Measurements from ENCODE around the gene BAD. TPM values are rescaled to one million over a fixed set of nuclear protein-coding genes. Genes with fewer than 3 reads are reported as not detected.

The BAD gene
- total RNA-seq, 1 experiment from 2014 or later: 368 TPM

DNA sequence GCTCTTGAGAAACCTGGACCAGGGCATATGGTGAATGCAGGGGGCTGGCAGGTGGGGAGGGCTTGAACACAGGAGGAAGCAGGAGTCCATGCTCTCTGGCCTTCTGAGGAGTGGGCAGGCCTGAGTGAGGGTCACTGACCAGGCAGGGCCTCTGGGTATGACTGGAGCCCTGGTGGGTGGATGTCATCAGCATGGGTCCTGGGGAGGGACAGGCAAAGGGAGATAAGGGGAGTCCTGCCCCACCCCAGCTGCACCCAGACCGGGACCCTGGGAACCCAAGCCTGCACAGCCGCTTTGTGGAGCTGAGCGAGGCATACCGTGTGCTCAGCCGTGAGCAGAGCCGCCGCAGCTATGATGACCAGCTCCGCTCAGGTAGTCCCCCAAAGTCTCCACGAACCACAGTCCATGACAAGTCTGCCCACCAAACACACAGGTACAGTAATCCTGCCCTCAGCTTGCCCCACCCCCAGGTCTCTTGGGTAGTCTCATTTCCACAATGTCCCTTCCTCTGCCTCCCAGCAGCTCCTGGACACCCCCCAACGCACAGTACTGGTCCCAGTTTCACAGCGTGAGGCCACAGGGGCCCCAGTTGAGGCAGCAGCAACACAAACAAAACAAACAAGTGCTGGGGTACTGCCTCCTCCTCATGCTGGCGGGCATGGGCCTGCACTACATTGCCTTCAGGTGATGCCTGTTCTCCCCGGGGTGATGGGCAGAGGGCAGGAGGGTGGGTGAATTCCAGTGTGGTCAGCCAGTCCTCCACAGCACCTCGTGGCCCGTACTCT lies 52.1 kb downstream of the BAD start:
- H3K27ac ChIP-seq (ENCODE audit: low read length): no peak overlapping the region
- H3K9me2 ChIP-seq (replicated peaks; ENCODE audit: low read length): no peaks in the 10 kb centered on the region
- no peak for DNase-seq
- TF ChIP-seq EZH2phosphoT487 (IDR thresholded peaks at IDR 0.05; ENCODE audit: borderline replicate concordance, low read length) (no peak), EZH2 (IDR thresholded peaks at IDR 0.05; ENCODE audit: low read length, unreplicated experiment) (no peak)
- TF ChIP-seq, protein P1, sequence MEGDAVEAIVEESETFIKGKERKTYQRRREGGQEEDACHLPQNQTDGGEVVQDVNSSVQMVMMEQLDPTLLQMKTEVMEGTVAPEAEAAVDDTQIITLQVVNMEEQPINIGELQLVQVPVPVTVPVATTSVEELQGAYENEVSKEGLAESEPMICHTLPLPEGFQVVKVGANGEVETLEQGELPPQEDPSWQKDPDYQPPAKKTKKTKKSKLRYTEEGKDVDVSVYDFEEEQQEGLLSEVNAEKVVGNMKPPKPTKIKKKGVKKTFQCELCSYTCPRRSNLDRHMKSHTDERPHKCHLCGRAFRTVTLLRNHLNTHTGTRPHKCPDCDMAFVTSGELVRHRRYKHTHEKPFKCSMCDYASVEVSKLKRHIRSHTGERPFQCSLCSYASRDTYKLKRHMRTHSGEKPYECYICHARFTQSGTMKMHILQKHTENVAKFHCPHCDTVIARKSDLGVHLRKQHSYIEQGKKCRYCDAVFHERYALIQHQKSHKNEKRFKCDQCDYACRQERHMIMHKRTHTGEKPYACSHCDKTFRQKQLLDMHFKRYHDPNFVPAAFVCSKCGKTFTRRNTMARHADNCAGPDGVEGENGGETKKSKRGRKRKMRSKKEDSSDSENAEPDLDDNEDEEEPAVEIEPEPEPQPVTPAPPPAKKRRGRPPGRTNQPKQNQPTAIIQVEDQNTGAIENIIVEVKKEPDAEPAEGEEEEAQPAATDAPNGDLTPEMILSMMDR (conservative IDR thresholded peaks at IDR 0.05; ENCODE audit: low read depth, low read length): no peak
- H3K4me1 ChIP-seq (ENCODE audit: insufficient read depth, low read length): peaks cover 38% of the 10 kb centered on the region
- no peak overlapping the region for H3K9ac ChIP-seq (ENCODE audit: low read length)
- peaks cover 15% of the 10 kb centered on the region for H3K79me2 ChIP-seq (ENCODE audit: low read length)
- no peak for ATAC-seq
- no peaks in the 10 kb centered on the region for H3K36me3 ChIP-seq (ENCODE audit: low read depth, low read length)
- H3K9me3 ChIP-seq (ENCODE audit: low read length): no peaks in the 10 kb centered on the region
- no peak overlapping the region for H3K4me2 ChIP-seq (ENCODE audit: low read length)
- H3K27me3 ChIP-seq (ENCODE audit: low read length): no peaks in the 10 kb centered on the region
- no TSS peak for BruUV-seq (replicated peaks)
- ChIA-PET POLR2A (ENCODE audit: unreplicated experiment) (no interaction called here), CTCF (interaction anchor here (0.7 kb wide), 1 partner anchor 85 kb away, joined by 4 read pairs; the partner anchor contains the start of gene PRDX5)
- H3K4me3 ChIP-seq (ENCODE audit: low read length): no peak overlapping the region
- H4K20me1 ChIP-seq (ENCODE audit: low read length): no peaks in the 10 kb centered on the region
- no peaks in the 10 kb centered on the region for H3F3A ChIP-seq (ENCODE audit: low read length, unreplicated experiment)
- intact Hi-C loops (cut with micrococcal nuclease): loop anchor here (5.0 kb wide), 1 partner anchor 45 kb away; the partner anchor contains the start of gene STIP1
- no peak overlapping the region for H2AFZ ChIP-seq (ENCODE audit: low read length)

DNA sequence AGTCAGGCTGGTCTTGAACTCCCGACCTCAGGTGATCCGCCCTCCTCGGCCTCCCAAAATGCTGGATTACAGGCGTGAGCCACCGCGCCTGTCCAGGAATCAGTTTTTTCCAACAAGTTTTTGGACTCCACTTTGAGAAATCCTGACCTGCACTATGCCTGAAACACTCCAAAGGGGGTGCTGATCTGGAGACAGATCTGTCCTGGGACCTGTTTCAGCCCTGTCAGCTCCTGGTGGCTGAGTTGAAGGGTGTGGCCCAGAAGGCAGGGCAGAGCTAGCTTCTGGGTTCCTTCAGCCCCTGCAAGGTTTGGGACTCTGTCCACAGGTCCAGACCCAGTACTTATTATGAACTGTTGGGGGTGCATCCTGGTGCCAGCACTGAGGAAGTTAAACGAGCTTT lies 52.9 kb downstream of the BAD start:
- Histone ChIP-seq H3K9ac (ENCODE audit: low read length) (no peak overlapping the region), H3K4me3 (ENCODE audit: low read length) (no peak overlapping the region), H3K36me3 (ENCODE audit: low read depth, low read length) (no peaks in the 10 kb centered on the region), H3K9me3 (ENCODE audit: low read length) (no peaks in the 10 kb centered on the region), H3K9me2 (replicated peaks; ENCODE audit: low read length) (no peaks in the 10 kb centered on the region), H3K27me3 (ENCODE audit: low read length) (no peaks in the 10 kb centered on the region), H3K27ac (ENCODE audit: low read length) (no peak overlapping the region), H4K20me1 (ENCODE audit: low read length) (no peaks in the 10 kb centered on the region), H3K79me2 (ENCODE audit: low read length) (peaks cover 23% of the 10 kb centered on the region), H3K4me2 (ENCODE audit: low read length) (no peak overlapping the region), H3F3A (ENCODE audit: low read length, unreplicated experiment) (no peaks in the 10 kb centered on the region), H3K4me1 (ENCODE audit: insufficient read depth, low read length) (peaks cover 39% of the 10 kb centered on the region), H2AFZ (ENCODE audit: low read length) (no peak overlapping the region)
- no peak for ATAC-seq
- TF ChIP-seq, protein P1 (conservative IDR thresholded peaks at IDR 0.05; ENCODE audit: low read depth, low read length): no peak
- TF ChIP-seq EZH2 (IDR thresholded peaks at IDR 0.05; ENCODE audit: low read length, unreplicated experiment) (no peak), EZH2phosphoT487 (IDR thresholded peaks at IDR 0.05; ENCODE audit: borderline replicate concordance, low read length) (no peak)
- ChIA-PET POLR2A (ENCODE audit: unreplicated experiment) (no interaction called here), CTCF (no interaction called here)
- no TSS peak for BruUV-seq (replicated peaks)
- DNase-seq: no peak
- intact Hi-C loops (cut with micrococcal nuclease): loop anchor here (5.0 kb wide), 1 partner anchor 44 kb away; the partner anchor contains the start of gene STIP1

DNA sequence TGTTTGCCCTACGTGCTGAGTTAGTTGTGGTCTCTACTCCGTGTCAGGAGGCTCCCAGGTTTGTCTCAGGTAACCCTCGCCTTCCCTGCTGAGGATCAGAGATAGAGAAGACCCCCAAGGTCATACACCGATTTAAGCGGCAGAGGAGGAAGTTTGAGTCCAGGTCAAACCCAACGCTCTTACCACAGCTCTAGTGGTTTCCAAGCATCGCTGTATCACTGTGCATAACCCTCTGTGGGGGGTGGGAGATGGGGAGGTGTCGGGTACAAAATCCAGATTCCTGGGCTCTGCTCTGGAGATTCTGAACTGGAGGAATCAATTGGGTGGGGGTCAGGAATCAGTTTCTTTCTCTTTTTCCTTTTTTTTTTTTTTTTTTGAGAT lies 53.5 kb downstream of the BAD start:
- DNase-seq (no peak), ATAC-seq (no peak)
- Histone ChIP-seq H3K4me3 (ENCODE audit: low read length) (peak overlapping the region; percentile 88), H3K9ac (ENCODE audit: low read length) (peak overlapping the region; percentile 71), H3F3A (ENCODE audit: low read length, unreplicated experiment) (no peaks in the 10 kb centered on the region), H3K27ac (ENCODE audit: low read length) (no peak overlapping the region; the same call in 1 of the 2 replicates), H2AFZ (ENCODE audit: low read length) (peak overlapping the region; percentile 84), H3K9me2 (replicated peaks; ENCODE audit: low read length) (no peaks in the 10 kb centered on the region), H4K20me1 (ENCODE audit: low read length) (no peaks in the 10 kb centered on the region), H3K36me3 (ENCODE audit: low read depth, low read length) (no peaks in the 10 kb centered on the region), H3K4me2 (ENCODE audit: low read length) (peak overlapping the region; percentile 85), H3K9me3 (ENCODE audit: low read length) (no peaks in the 10 kb centered on the region), H3K79me2 (ENCODE audit: low read length) (peaks cover 27% of the 10 kb centered on the region), H3K4me1 (ENCODE audit: insufficient read depth, low read length) (peaks cover 39% of the 10 kb centered on the region), H3K27me3 (ENCODE audit: low read length) (no peaks in the 10 kb centered on the region)
- BruUV-seq (replicated peaks): no TSS peak
- intact Hi-C loops (cut with micrococcal nuclease): loop anchor here (5.0 kb wide), 1 partner anchor 44 kb away; the partner anchor contains the start of gene STIP1
- ChIA-PET POLR2A (ENCODE audit: unreplicated experiment) (no interaction called here), CTCF (no interaction called here)
- no peak for TF ChIP-seq EZH2phosphoT487 (IDR thresholded peaks at IDR 0.05; ENCODE audit: borderline replicate concordance, low read length)
- no peak for TF ChIP-seq EZH2 (IDR thresholded peaks at IDR 0.05; ENCODE audit: low read length, unreplicated experiment)
- TF ChIP-seq, protein P1 (conservative IDR thresholded peaks at IDR 0.05; ENCODE audit: low read depth, low read length): no peak

Measured in PC-3 (cell line).